Activated B cell treated with CpG ODN at 0.5 μM for 24 hours (primary cell): Measurements from ENCODE around the gene SF3A1. TPM values are rescaled to one million over a fixed set of nuclear protein-coding genes. Genes with fewer than 3 reads are reported as not detected.
"Not testable (repeated sequence)": the region's sequence is repeated elsewhere in the genome, so short reads cannot be mapped to it uniquely, and the experiment has no call there.

Source experiments
- ATAC-seq: fragments of 200-7000 bp; cut with Tn5 transposase; one replicate; pipeline ENCODE4 v1.10.0; 2021; ENCODE audit warnings: low read depth, mild to moderate bottlenecking, moderate library complexity
- CTCF ChIA-PET: fragments of 350-600 bp; sonication (Branson Sonifier 250); formaldehyde crosslinking; loops from one replicate; lab custom pipeline; 2021; ENCODE audit warnings: antibody characterized with exemption; lab: Charles Lee
- POLR2A ChIA-PET: fragments of 350-600 bp; sonication (Branson Sonifier 250); formaldehyde crosslinking; loops from one replicate; lab custom pipeline; 2021; ENCODE audit warnings: antibody characterized with exemption; lab: Charles Lee
- DNase-seq: peaks from one replicate; pipeline ENCODE4 v3.0.0; 2022
- H3K27ac Mint-ChIP-seq: one replicate; pipeline ENCODE4 v1.8.0; 2020; ENCODE audit warnings: mixed read lengths
- H3K27me3 Mint-ChIP-seq: one replicate; pipeline ENCODE4 v1.8.0; 2021; ENCODE audit warnings: mixed read lengths
- H3K36me3 Mint-ChIP-seq: one replicate; pipeline ENCODE4 v1.8.0; 2021; ENCODE audit warnings: low read depth, mixed read lengths
- H3K4me1 Mint-ChIP-seq: one replicate; pipeline ENCODE4 v1.8.0; 2021; ENCODE audit warnings: mixed read lengths
- H3K4me3 Mint-ChIP-seq: one replicate; pipeline ENCODE4 v1.8.0; 2020; ENCODE audit warnings: mild to moderate bottlenecking, mixed read lengths
- H3K9me3 Mint-ChIP-seq: one replicate; pipeline ENCODE4 v1.8.0; 2020; ENCODE audit warnings: mixed read lengths
- CTCF ChIP-seq: fragments of 200-600 bp; IDR thresholded peaks from one replicate; pipeline ENCODE4 v1.8.0; 2022; ENCODE audit warnings: antibody characterized with exemption, mild to moderate bottlenecking
- intact Hi-C: fragments of 100-400 bp; cut with micrococcal nuclease; formaldehyde crosslinking; loops from one replicate; pipeline ENCODE4 v1.15.1; 2024
- total RNA-seq: library from RNA; stranded (reverse); gene quantifications from 2 replicates; pipeline ENCODE4 v1.2.3, GENCODE V29; 2022

Gene SF3A1
- total RNA-seq, 1 donor from 2014 or later = 263 TPM

- Mint-ChIP-seq H3K4me3 (no peak overlapping the region), H3K27me3 (peaks cover 14% of the 10 kb centered on the region), H3K27ac (no peak overlapping the region), H3K36me3 (no peaks in the 10 kb centered on the region), H3K4me1 (peaks cover 3% of the 10 kb centered on the region), H3K9me3 (no peaks in the 10 kb centered on the region)
- ChIA-PET POLR2A (interaction anchor here (0.7 kb wide), 2 partner anchors 13 to 233 kb away, joined by 3 to 4 read pairs; partner anchors contain the start of gene SLC35E4), CTCF (interaction anchor here (0.7 to 1.1 kb wide), 2 partner anchors 11 to 97 kb away, joined by 3 read pairs; no protein-coding TSS in a partner anchor)
- ATAC-seq (no peak), DNase-seq (no peak)
- intact Hi-C loops = no loop called here
- TF ChIP-seq CTCF = no peak
Observed at GRCh38 chr22:30402028-30402765, 45.5 kb upstream of the SF3A1 start.

- DNase-seq, ATAC-seq, H3K4me3 Mint-ChIP-seq, POLR2A ChIA-PET, H3K36me3 Mint-ChIP-seq, H3K27ac Mint-ChIP-seq, intact Hi-C loops, H3K9me3 Mint-ChIP-seq, H3K4me1 Mint-ChIP-seq: not testable (repeated sequence)
- CTCF ChIA-PET = interaction anchor here (1.1 kb wide), 1 partner anchor 10 kb away, joined by 3 read pairs; no protein-coding TSS in a partner anchor
- peaks cover 22% of the 10 kb centered on the region for H3K27me3 Mint-ChIP-seq
Observed at GRCh38 chr22:30401024-30401423, 44.3 kb upstream of the SF3A1 start.

GRCh38 chr22:30400159-30400558 lies 43.5 kb upstream of the SF3A1 start:
- intact Hi-C loops = no loop called here
- ATAC-seq = no peak
- Mint-ChIP-seq H3K9me3 (no peaks in the 10 kb centered on the region), H3K36me3 (no peaks in the 10 kb centered on the region), H3K4me1 (peaks cover 9% of the 10 kb centered on the region), H3K27me3 (peaks cover 31% of the 10 kb centered on the region), H3K4me3 (no peak overlapping the region), H3K27ac (no peak overlapping the region)
- CTCF ChIA-PET = no interaction called here
- TF ChIP-seq CTCF = no peak
- POLR2A ChIA-PET = no interaction called here
- DNase-seq = no peak

- Mint-ChIP-seq H3K27me3 (peaks cover 31% of the 10 kb centered on the region), H3K4me3 (no peak overlapping the region), H3K27ac (no peak overlapping the region), H3K36me3 (no peaks in the 10 kb centered on the region), H3K4me1 (peaks cover 9% of the 10 kb centered on the region), H3K9me3 (no peaks in the 10 kb centered on the region)
- POLR2A ChIA-PET = no interaction called here
- intact Hi-C loops = no loop called here
- TF ChIP-seq CTCF = no peak
- DNase-seq (no peak), ATAC-seq (no peak)
- CTCF ChIA-PET = interaction anchor here (1.1 kb wide), 1 partner anchor 12 kb away, joined by 3 read pairs; no protein-coding TSS in a partner anchor
Observed at GRCh38 chr22:30399718-30400117, 43.0 kb upstream of the SF3A1 start.

GRCh38 chr22:30398685-30399680 lies 42.3 kb upstream of the SF3A1 start:
- CTCF ChIA-PET = interaction anchor here (1.1 kb wide), 1 partner anchor 11 kb away, joined by 3 read pairs; no protein-coding TSS in a partner anchor
- intact Hi-C loops = no loop called here

More at GRCh38 chr22:30398685-30399680, 42.3 kb upstream of the SF3A1 start:
- Mint-ChIP-seq H3K36me3 (no peaks in the 10 kb centered on the region), H3K27ac (no peak overlapping the region), H3K4me1 (peaks cover 9% of the 10 kb centered on the region), H3K27me3 (peaks cover 31% of the 10 kb centered on the region), H3K9me3 (no peaks in the 10 kb centered on the region), H3K4me3 (no peak overlapping the region)
- POLR2A ChIA-PET = no interaction called here
- no peak for TF ChIP-seq CTCF
- DNase-seq = no peak
- no peak for ATAC-seq
